HEK293 (cell line): ENCODE data around the gene PALB2.

Source experiments
- GFI1B ChIP-seq: fragments of 450-650 bp; formaldehyde crosslinking; IDR thresholded peaks from 2 replicates; pipeline ENCODE4 v1.5.1; 2016; ENCODE audit warnings: missing biosample characterization, missing genetic modification characterization
- IKZF3 ChIP-seq: fragments of 450-650 bp; IDR thresholded peaks from 2 replicates; pipeline ENCODE4 v1.5.0; 2018; ENCODE audit warnings: missing biosample characterization, mild to moderate bottlenecking, missing genetic modification characterization, moderate library complexity
- KLF16 ChIP-seq: fragments of 450-650 bp; formaldehyde crosslinking; IDR thresholded peaks from 2 replicates; pipeline ENCODE4 v1.5.1; 2017; ENCODE audit warnings: missing biosample characterization, missing genetic modification characterization
- SCRT2 ChIP-seq: fragments of 450-650 bp; formaldehyde crosslinking; IDR thresholded peaks from 2 replicates; pipeline ENCODE4 v1.5.1; 2016; ENCODE audit warnings: missing biosample characterization, missing genetic modification characterization
- SETDB1 ChIP-seq: IDR thresholded peaks from one replicate; pipeline ENCODE4 v1.6.1; 2017; ENCODE audit warnings: mild to moderate bottlenecking, low read length, moderate library complexity, mixed read lengths; ENCODE audit not compliant: insufficient read length
- ZBTB17 ChIP-seq: fragments of 450-650 bp; formaldehyde crosslinking; IDR thresholded peaks from 2 replicates; pipeline ENCODE4 v1.5.1; 2016; ENCODE audit warnings: missing biosample characterization, missing genetic modification characterization
- ZFP3 ChIP-seq: fragments of 450-650 bp; formaldehyde crosslinking; IDR thresholded peaks from 2 replicates; pipeline ENCODE4 v1.5.1; 2016; ENCODE audit warnings: low read depth, missing biosample characterization, missing genetic modification characterization
- ZFP69B ChIP-seq: fragments of 450-650 bp; formaldehyde crosslinking; IDR thresholded peaks from 2 replicates; pipeline ENCODE4 v1.5.1; 2016; ENCODE audit warnings: missing biosample characterization, missing genetic modification characterization
- ZNF2 ChIP-seq: fragments of 450-650 bp; formaldehyde crosslinking; IDR thresholded peaks from 2 replicates; pipeline ENCODE4 v1.5.1; 2016; ENCODE audit warnings: missing biosample characterization, missing genetic modification characterization
- ZNF211 ChIP-seq: fragments of 450-650 bp; formaldehyde crosslinking; IDR thresholded peaks from 2 replicates; pipeline ENCODE4 v1.5.1; 2016; ENCODE audit warnings: low read depth, missing biosample characterization, missing genetic modification characterization
- ZNF214 ChIP-seq: fragments of 450-650 bp; formaldehyde crosslinking; IDR thresholded peaks from 2 replicates; pipeline ENCODE4 v1.5.1; 2017; ENCODE audit warnings: missing biosample characterization, mild to moderate bottlenecking, missing genetic modification characterization, borderline replicate concordance
- ZNF221 ChIP-seq: fragments of 450-650 bp; formaldehyde crosslinking; IDR thresholded peaks from 2 replicates; pipeline ENCODE4 v1.5.1; 2017; ENCODE audit warnings: missing biosample characterization, missing genetic modification characterization, borderline replicate concordance
- ZNF248 ChIP-seq: fragments of 450-650 bp; formaldehyde crosslinking; IDR thresholded peaks from 2 replicates; pipeline ENCODE4 v1.5.1; 2017; ENCODE audit warnings: missing biosample characterization, missing genetic modification characterization
- ZNF311 ChIP-seq: fragments of 450-650 bp; formaldehyde crosslinking; IDR thresholded peaks from 2 replicates; pipeline ENCODE4 v1.5.1; 2017; ENCODE audit warnings: missing biosample characterization, missing genetic modification characterization, borderline replicate concordance
- ZNF391 ChIP-seq: fragments of 450-650 bp; formaldehyde crosslinking; IDR thresholded peaks from 2 replicates; pipeline ENCODE4 v1.5.1; 2016; ENCODE audit warnings: low read depth, missing biosample characterization, missing genetic modification characterization, borderline replicate concordance
- ZNF404 ChIP-seq: fragments of 450-650 bp; formaldehyde crosslinking; IDR thresholded peaks from 2 replicates; pipeline ENCODE4 v1.5.1; 2017; ENCODE audit warnings: missing biosample characterization, missing genetic modification characterization
- ZNF501 ChIP-seq: fragments of 450-650 bp; formaldehyde crosslinking; IDR thresholded peaks from 2 replicates; pipeline ENCODE4 v1.5.1; 2016; ENCODE audit warnings: missing biosample characterization, missing genetic modification characterization
- ZNF530 ChIP-seq: fragments of 450-650 bp; formaldehyde crosslinking; IDR thresholded peaks from 2 replicates; pipeline ENCODE4 v1.5.1; 2016; ENCODE audit warnings: low read depth, missing biosample characterization, missing genetic modification characterization
- ZNF558 ChIP-seq: fragments of 450-650 bp; formaldehyde crosslinking; IDR thresholded peaks from 2 replicates; pipeline ENCODE4 v1.5.1; 2016; ENCODE audit warnings: missing biosample characterization, missing genetic modification characterization
- ZNF777 ChIP-seq: fragments of 450-650 bp; formaldehyde crosslinking; IDR thresholded peaks from 2 replicates; pipeline ENCODE4 v1.5.1; 2017; ENCODE audit warnings: missing biosample characterization, missing genetic modification characterization, borderline replicate concordance
- ZNF791 ChIP-seq: fragments of 450-650 bp; formaldehyde crosslinking; IDR thresholded peaks from 2 replicates; pipeline ENCODE4 v1.5.1; 2016; ENCODE audit warnings: missing biosample characterization, missing genetic modification characterization
- TF ChIP-seq, protein P1 (sequence below): fragments of 450-650 bp; formaldehyde crosslinking; IDR thresholded peaks from 2 replicates; pipeline ENCODE4 v1.5.1; 2016; ENCODE audit warnings: missing biosample characterization, missing genetic modification characterization
- TF ChIP-seq, protein P2 (sequence below): fragments of 450-650 bp; formaldehyde crosslinking; IDR thresholded peaks from 2 replicates; pipeline ENCODE4 v1.5.1; 2016; ENCODE audit warnings: missing biosample characterization, missing genetic modification characterization, borderline replicate concordance
- TF ChIP-seq, protein P3 (sequence below): fragments of 450-650 bp; formaldehyde crosslinking; IDR thresholded peaks from 2 replicates; pipeline ENCODE4 v1.5.1; 2017; ENCODE audit warnings: missing biosample characterization, missing genetic modification characterization
- TF ChIP-seq, protein P4 (sequence below): fragments of 450-650 bp; formaldehyde crosslinking; IDR thresholded peaks from 2 replicates; pipeline ENCODE4 v1.5.1; 2016; ENCODE audit warnings: missing biosample characterization, missing genetic modification characterization
- TF ChIP-seq, protein P5 (sequence below): fragments of 450-650 bp; formaldehyde crosslinking; IDR thresholded peaks from 2 replicates; pipeline ENCODE4 v1.5.1; 2017; ENCODE audit warnings: missing biosample characterization, missing genetic modification characterization
- TF ChIP-seq, protein P6 (sequence below): fragments of 450-650 bp; formaldehyde crosslinking; conservative IDR thresholded peaks from 2 replicates; pipeline ENCODE4 v1.5.1; 2016; ENCODE audit warnings: low read depth, missing biosample characterization, missing genetic modification characterization
- TF ChIP-seq, protein P7 (sequence below): fragments of 450-650 bp; formaldehyde crosslinking; IDR thresholded peaks from 2 replicates; pipeline ENCODE4 v1.5.1; 2016; ENCODE audit warnings: missing biosample characterization, missing genetic modification characterization

Gene PALB2

DNA sequence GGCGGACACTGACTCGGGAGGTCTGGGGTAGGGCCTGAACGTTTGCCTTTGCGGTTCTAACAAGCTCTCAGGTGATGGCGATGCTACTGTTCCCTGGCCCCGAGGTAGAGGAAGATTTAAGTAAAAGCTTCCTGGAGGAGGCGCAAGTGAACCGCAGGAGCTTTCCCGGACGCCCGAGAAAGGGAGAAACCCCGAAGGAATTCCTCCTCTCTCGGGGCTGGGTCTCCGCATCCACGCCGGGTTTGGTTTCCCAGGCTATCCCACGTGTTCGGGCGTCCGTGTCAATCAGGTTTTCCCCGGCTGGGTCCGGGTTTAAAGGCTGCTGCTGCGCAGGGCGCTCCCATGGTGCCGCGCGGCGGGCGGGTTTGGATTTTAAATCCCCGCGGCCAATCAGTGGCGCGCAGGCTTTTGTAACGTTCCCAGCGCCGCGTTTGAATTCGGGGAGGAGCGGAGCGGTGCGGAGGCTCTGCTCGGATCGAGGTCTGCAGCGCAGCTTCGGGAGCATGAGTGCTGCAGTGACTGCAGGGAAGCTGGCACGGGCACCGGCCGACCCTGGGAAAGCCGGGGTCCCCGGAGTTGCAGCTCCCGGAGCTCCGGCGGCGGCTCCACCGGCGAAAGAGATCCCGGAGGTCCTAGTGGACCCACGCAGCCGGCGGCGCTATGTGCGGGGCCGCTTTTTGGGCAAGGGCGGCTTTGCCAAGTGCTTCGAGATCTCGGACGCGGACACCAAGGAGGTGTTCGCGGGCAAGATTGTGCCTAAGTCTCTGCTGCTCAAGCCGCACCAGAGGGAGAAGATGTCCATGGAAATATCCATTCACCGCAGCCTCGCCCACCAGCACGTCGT lies 37.5 kb upstream of the PALB2 start, which contains the start of gene PLK1 (continued):
- TF ChIP-seq ZNF391 (tag by site-specific recombination) (no peak), ZNF501 (peak; percentile 50; the same call in 1 of the 2 replicates), ZNF530 (no peak), ZNF211 (no peak), ZNF791 (no peak), GFI1B (no peak), ZBTB17 (tag by site-specific recombination) (peak; percentile 60), SETDB1 (no peak), ZNF221 (no peak), ZFP3 (tag by site-specific recombination) (no peak), ZNF558 (no peak), ZNF2 (no peak; the same call in 1 of the 2 replicates), ZFP69B (tag by site-specific recombination) (peak; percentile 29; the same call in 1 of the 2 replicates), ZNF214 (tag by site-specific recombination) (no peak), ZNF404 (tag by site-specific recombination) (no peak), SCRT2 (tag by site-specific recombination) (no peak), ZNF777 (tag by site-specific recombination) (no peak), IKZF3 (tag by site-specific recombination) (peak; percentile 86), ZNF248 (no peak), ZNF311 (tag by site-specific recombination) (no peak), KLF16 (tag by site-specific recombination) (0 out of 2 replicates have a peak, but pooled peaks have one; percentile 36)
- TF ChIP-seq, protein P1, sequence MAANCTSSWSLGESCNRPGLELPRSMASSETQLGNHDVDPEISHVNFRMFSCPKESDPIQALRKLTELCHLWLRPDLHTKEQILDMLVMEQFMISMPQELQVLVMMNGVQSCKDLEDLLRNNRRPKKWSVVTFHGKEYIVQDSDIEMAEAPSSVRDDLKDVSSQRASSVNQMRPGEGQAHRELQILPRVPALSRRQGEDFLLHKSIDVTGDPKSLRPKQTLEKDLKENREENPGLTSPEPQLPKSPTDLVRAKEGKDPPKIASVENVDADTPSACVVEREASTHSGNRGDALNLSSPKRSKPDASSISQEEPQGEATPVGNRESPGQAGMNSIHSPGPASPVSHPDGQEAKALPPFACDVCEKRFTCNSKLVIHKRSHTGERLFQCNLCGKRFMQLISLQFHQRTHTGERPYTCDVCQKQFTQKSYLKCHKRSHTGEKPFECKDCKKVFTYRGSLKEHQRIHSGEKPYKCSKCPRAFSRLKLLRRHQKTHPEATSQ = no peak
- TF ChIP-seq, protein P2, sequence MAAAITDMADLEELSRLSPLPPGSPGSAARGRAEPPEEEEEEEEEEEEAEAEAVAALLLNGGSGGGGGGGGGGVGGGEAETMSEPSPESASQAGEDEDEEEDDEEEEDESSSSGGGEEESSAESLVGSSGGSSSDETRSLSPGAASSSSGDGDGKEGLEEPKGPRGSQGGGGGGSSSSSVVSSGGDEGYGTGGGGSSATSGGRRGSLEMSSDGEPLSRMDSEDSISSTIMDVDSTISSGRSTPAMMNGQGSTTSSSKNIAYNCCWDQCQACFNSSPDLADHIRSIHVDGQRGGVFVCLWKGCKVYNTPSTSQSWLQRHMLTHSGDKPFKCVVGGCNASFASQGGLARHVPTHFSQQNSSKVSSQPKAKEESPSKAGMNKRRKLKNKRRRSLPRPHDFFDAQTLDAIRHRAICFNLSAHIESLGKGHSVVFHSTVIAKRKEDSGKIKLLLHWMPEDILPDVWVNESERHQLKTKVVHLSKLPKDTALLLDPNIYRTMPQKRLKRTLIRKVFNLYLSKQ (tag by site-specific recombination) = no peak
- TF ChIP-seq, protein P3, sequence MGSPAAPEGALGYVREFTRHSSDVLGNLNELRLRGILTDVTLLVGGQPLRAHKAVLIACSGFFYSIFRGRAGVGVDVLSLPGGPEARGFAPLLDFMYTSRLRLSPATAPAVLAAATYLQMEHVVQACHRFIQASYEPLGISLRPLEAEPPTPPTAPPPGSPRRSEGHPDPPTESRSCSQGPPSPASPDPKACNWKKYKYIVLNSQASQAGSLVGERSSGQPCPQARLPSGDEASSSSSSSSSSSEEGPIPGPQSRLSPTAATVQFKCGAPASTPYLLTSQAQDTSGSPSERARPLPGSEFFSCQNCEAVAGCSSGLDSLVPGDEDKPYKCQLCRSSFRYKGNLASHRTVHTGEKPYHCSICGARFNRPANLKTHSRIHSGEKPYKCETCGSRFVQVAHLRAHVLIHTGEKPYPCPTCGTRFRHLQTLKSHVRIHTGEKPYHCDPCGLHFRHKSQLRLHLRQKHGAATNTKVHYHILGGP (tag by site-specific recombination) = no peak
- TF ChIP-seq, protein P4, sequence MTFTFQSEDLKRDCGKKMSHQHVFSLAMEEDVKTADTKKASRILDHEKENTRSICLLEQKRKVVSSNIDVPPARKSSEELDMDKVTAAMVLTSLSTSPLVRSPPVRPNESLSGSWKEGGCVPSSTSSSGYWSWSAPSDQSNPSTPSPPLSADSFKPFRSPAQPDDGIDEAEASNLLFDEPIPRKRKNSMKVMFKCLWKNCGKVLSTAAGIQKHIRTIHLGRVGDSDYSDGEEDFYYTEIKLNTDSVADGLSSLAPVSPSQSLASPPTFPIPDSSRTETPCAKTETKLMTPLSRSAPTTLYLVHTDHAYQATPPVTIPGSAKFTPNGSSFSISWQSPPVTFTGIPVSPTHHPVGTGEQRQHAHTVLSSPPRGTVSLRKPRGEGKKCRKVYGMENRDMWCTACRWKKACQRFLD = no peak; the same call in 1 of the 2 replicates
- TF ChIP-seq, protein P5, sequence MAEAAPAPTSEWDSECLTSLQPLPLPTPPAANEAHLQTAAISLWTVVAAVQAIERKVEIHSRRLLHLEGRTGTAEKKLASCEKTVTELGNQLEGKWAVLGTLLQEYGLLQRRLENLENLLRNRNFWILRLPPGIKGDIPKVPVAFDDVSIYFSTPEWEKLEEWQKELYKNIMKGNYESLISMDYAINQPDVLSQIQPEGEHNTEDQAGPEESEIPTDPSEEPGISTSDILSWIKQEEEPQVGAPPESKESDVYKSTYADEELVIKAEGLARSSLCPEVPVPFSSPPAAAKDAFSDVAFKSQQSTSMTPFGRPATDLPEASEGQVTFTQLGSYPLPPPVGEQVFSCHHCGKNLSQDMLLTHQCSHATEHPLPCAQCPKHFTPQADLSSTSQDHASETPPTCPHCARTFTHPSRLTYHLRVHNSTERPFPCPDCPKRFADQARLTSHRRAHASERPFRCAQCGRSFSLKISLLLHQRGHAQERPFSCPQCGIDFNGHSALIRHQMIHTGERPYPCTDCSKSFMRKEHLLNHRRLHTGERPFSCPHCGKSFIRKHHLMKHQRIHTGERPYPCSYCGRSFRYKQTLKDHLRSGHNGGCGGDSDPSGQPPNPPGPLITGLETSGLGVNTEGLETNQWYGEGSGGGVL = no peak
- TF ChIP-seq, protein P6, sequence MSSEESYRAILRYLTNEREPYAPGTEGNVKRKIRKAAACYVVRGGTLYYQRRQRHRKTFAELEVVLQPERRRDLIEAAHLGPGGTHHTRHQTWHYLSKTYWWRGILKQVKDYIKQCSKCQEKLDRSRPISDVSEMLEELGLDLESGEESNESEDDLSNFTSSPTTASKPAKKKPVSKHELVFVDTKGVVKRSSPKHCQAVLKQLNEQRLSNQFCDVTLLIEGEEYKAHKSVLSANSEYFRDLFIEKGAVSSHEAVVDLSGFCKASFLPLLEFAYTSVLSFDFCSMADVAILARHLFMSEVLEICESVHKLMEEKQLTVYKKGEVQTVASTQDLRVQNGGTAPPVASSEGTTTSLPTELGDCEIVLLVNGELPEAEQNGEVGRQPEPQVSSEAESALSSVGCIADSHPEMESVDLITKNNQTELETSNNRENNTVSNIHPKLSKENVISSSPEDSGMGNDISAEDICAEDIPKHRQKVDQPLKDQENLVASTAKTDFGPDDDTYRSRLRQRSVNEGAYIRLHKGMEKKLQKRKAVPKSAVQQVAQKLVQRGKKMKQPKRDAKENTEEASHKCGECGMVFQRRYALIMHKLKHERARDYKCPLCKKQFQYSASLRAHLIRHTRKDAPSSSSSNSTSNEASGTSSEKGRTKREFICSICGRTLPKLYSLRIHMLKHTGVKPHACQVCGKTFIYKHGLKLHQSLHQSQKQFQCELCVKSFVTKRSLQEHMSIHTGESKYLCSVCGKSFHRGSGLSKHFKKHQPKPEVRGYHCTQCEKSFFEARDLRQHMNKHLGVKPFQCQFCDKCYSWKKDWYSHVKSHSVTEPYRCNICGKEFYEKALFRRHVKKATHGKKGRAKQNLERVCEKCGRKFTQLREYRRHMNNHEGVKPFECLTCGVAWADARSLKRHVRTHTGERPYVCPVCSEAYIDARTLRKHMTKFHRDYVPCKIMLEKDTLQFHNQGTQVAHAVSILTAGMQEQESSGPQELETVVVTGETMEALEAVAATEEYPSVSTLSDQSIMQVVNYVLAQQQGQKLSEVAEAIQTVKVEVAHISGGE (tag by site-specific recombination) = no peak; the same call in 1 of the 2 replicates
- TF ChIP-seq, protein P7, sequence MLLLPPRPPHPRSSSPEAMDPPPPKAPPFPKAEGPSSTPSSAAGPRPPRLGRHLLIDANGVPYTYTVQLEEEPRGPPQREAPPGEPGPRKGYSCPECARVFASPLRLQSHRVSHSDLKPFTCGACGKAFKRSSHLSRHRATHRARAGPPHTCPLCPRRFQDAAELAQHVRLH (tag by site-specific recombination) = no peak
